H1 (cell line): ENCODE data around the gene DOCK8.

Source experiments
- ATF2 ChIP-seq: IDR thresholded peaks from 2 replicates; pipeline ENCODE4 v1.6.1; 2012; ENCODE audit warnings: low read length, inconsistent platforms
- CTCF ChIP-seq, 3 experiments: IDR thresholded peaks; 1 replicate in 2 of 3; 2 replicates in 1 of 3; pipeline versions ENCODE4 v1.5.1 to v1.6.1; 2011; ENCODE audit warnings: low read length in 3 of 3, mild to moderate bottlenecking in 3 of 3, inconsistent platforms in 2 of 3, low read depth in 1 of 3, moderate library complexity in 1 of 3; ENCODE audit not compliant: insufficient read depth in 1 of 3; ENCODE audit errors: control extremely low read depth in 1 of 3
- EZH2 ChIP-seq: fragments of 200-600 bp; sonication (generic); IDR thresholded peaks from 2 replicates; pipeline ENCODE4 v1.7.1; 2012; ENCODE audit warnings: low read depth, mild to moderate bottlenecking, moderate library complexity, low read length, inconsistent platforms; ENCODE audit not compliant: severe bottlenecking

GRCh38 chr9:250625-251024 lies 36.0 kb downstream of the DOCK8 start:
- TF ChIP-seq ATF2, result no peak
- no peak for TF ChIP-seq CTCF (IDR thresholded peaks at IDR 0.05; ENCODE audit: control extremely low read depth in 1 of 3, insufficient read depth in 1 of 3, low read depth in 1 of 3, low read length in 3 of 3)
- no peak for TF ChIP-seq EZH2
